HG02981 (cell line): ENCODE measurements around the gene TNS2.
A peak's percentile ranks its signal among the peaks of the same experiment; 100 is the strongest.
"Not testable (repeated sequence)": the region's sequence is repeated elsewhere in the genome, so short reads cannot be mapped to it uniquely, and the experiment has no call there.

Source experiments
- ATAC-seq: cut with Tn5 transposase; IDR thresholded peaks from one replicate; pipeline ENCODE4 v1.9.1; 2021; ENCODE audit warnings: mild to moderate bottlenecking, moderate library complexity; ENCODE audit not compliant: unreplicated experiment

Gene TNS2

GRCh38 chr12:53049571-53050318, at the start of gene TNS2:
TSS of gene TNS2 (plus strand) at chr12:53050065. CDS start at chr12:53050186, 121 bp downstream.
- ATAC-seq: no peak

GRCh38 chr12:53004178-53004577, 45.7 kb upstream of the TNS2 start:
- ATAC-seq: no peak

- no peak for ATAC-seq
Observed at GRCh38 chr12:53004582-53004981, 45.3 kb upstream of the TNS2 start.

- ATAC-seq: no peak
Observed at GRCh38 chr12:53005215-53005985, 44.5 kb upstream of the TNS2 start.

- ATAC-seq: peak; percentile 91
Observed at GRCh38 chr12:53005986-53006809, 43.7 kb upstream of the TNS2 start, which contains the start of gene EIF4B. TSS of gene EIF4B (plus strand) at chr12:53006456. CDS start at chr12:53006484, 28 bp downstream.

GRCh38 chr12:53006810-53007309, 43.0 kb upstream of the TNS2 start:
- ATAC-seq: no peak

- no peak for ATAC-seq
Observed at GRCh38 chr12:53007343-53007742, 42.5 kb upstream of the TNS2 start.

- ATAC-seq: not testable (repeated sequence)
Observed at GRCh38 chr12:53008760-53009159, 41.1 kb upstream of the TNS2 start.

- no peak for ATAC-seq
Observed at GRCh38 chr12:53010955-53011354, 38.9 kb upstream of the TNS2 start.

- ATAC-seq: no peak
Observed at GRCh38 chr12:53011889-53012288, 38.0 kb upstream of the TNS2 start.

GRCh38 chr12:53012928-53013327, 36.9 kb upstream of the TNS2 start:
- ATAC-seq: no peak

GRCh38 chr12:53014709-53015108, 35.2 kb upstream of the TNS2 start:
- ATAC-seq: no peak

GRCh38 chr12:53025250-53025649, 24.6 kb upstream of the TNS2 start:
- ATAC-seq: no peak

- not testable (repeated sequence) for ATAC-seq
Observed at GRCh38 chr12:53027014-53027413, 22.9 kb upstream of the TNS2 start.

GRCh38 chr12:53031616-53032015, 18.2 kb upstream of the TNS2 start:
- no peak for ATAC-seq

- not testable (repeated sequence) for ATAC-seq
Observed at GRCh38 chr12:53033832-53034231, 16.0 kb upstream of the TNS2 start.

- ATAC-seq: no peak
Observed at GRCh38 chr12:53034459-53034858, 15.4 kb upstream of the TNS2 start.

- ATAC-seq: no peak
Observed at GRCh38 chr12:53036802-53037201, 13.1 kb upstream of the TNS2 start.

GRCh38 chr12:53039851-53040250, 10.0 kb upstream of the TNS2 start:
- no peak for ATAC-seq

GRCh38 chr12:53042607-53043454, 7.0 kb upstream of the TNS2 start:
- ATAC-seq: no peak
